ENCODE data around the gene PRTN3. TPM values are rescaled to one million over a fixed set of nuclear protein-coding genes. Genes with fewer than 3 reads are reported as not detected.

The PRTN3 gene
- polyA plus RNA-seq, 1 experiment: not detected

- TF ChIP-seq CTCF (IDR thresholded peaks at IDR 0.05; ENCODE audit: low read depth, low read length): no peak
- no peak for DNase-seq (ENCODE audit: low read depth, low spot score)
- H3K4me3 ChIP-seq (ENCODE audit: low read depth, low read length): no peak overlapping the region
- no peak overlapping the region for H3K27ac ChIP-seq (ENCODE audit: low read depth, low read length)
- H3K9me3 ChIP-seq (ENCODE audit: control insufficient read depth, insufficient read depth, low read length): peaks cover 7% of the 10 kb centered on the region; the same call in 1 of the 2 replicates
- ChIA-PET POLR2A (no interaction called here), CTCF (no interaction called here)
- no peaks in the 10 kb centered on the region for H3K27me3 ChIP-seq (ENCODE audit: control insufficient read depth, insufficient read depth, low read length)
These were observed 43.8 kb downstream of the PRTN3 start for GRCh38 chr19:884420-885211.

- Histone ChIP-seq H3K27me3 (ENCODE audit: control insufficient read depth, insufficient read depth, low read length) (no peaks in the 10 kb centered on the region), H3K4me3 (ENCODE audit: low read depth, low read length) (no peak overlapping the region), H3K27ac (ENCODE audit: low read depth, low read length) (no peak overlapping the region), H3K9me3 (ENCODE audit: control insufficient read depth, insufficient read depth, low read length) (peaks cover 7% of the 10 kb centered on the region; the same call in 1 of the 2 replicates)
- TF ChIP-seq CTCF (IDR thresholded peaks at IDR 0.05; ENCODE audit: low read depth, low read length): no peak
- POLR2A ChIA-PET: no interaction called here
- CTCF ChIA-PET: no interaction called here
- no peak for DNase-seq (ENCODE audit: low read depth, low spot score)
These were observed 44.9 kb downstream of the PRTN3 start for GRCh38 chr19:885536-886224.

GRCh38 chr19:887072-887471, 46.3 kb downstream of the PRTN3 start:
- peak; percentile 36 for DNase-seq (ENCODE audit: low read depth, low spot score)
- H3K27me3 ChIP-seq (ENCODE audit: control insufficient read depth, insufficient read depth, low read length): no peaks in the 10 kb centered on the region
- ChIA-PET CTCF (no interaction called here), POLR2A (no interaction called here)
- H3K27ac ChIP-seq (ENCODE audit: low read depth, low read length): no peak overlapping the region
- H3K9me3 ChIP-seq (ENCODE audit: control insufficient read depth, insufficient read depth, low read length): no peaks in the 10 kb centered on the region; the same call in 1 of the 2 replicates
- no peak overlapping the region for H3K4me3 ChIP-seq (ENCODE audit: low read depth, low read length)
- TF ChIP-seq CTCF (IDR thresholded peaks at IDR 0.05; ENCODE audit: low read depth, low read length): no peak

- Histone ChIP-seq H3K27me3 (ENCODE audit: control insufficient read depth, insufficient read depth, low read length) (no peaks in the 10 kb centered on the region), H3K4me3 (ENCODE audit: low read depth, low read length) (no peak overlapping the region), H3K9me3 (ENCODE audit: control insufficient read depth, insufficient read depth, low read length) (no peaks in the 10 kb centered on the region; the same call in 1 of the 2 replicates), H3K27ac (ENCODE audit: low read depth, low read length) (no peak overlapping the region)
- no peak for TF ChIP-seq CTCF (IDR thresholded peaks at IDR 0.05; ENCODE audit: low read depth, low read length)
- ChIA-PET CTCF (no interaction called here), POLR2A (no interaction called here)
- DNase-seq (ENCODE audit: low read depth, low spot score): no peak
These were observed 46.8 kb downstream of the PRTN3 start for GRCh38 chr19:887599-887998.

Data from AG04450 (cell line).